Measurements from ENCODE around the gene PABPN1. TPM values are rescaled to one million over a fixed set of nuclear protein-coding genes. Genes with fewer than 3 reads are reported as not detected.

PABPN1 gene
- total and polyA plus RNA-seq, 9 of the 15 experiments (the other 6 are each of a cell fraction or from before 2014, with no cell fraction given) = 32.6 to 388 (median 178) TPM

- TF ChIP-seq DIDO1 (tag; IDR thresholded peaks at IDR 0.05; ENCODE audit: low read depth) (peak; percentile 63; the same call in 1 of the 2 replicates), MXI1 (IDR thresholded peaks at IDR 0.05; ENCODE audit: low read depth, low read length) (no peak), TFAP4 (CRISPR knock-in tag; IDR thresholded peaks at IDR 0.05; ENCODE audit: borderline replicate concordance) (peak; percentile 89; the same call in 1 of the 2 replicates), MITF (IDR thresholded peaks at IDR 0.05) (0 out of 2 replicates have a peak, but pooled peaks have one; percentile 61), CBX8 (IDR thresholded peaks at IDR 0.05; ENCODE audit: borderline replicate concordance, extremely low read depth, low read depth, low read length, poor library complexity, severe bottlenecking) (no peak), DMBX1 (CRISPR knock-in tag; IDR thresholded peaks at IDR 0.05; ENCODE audit: borderline replicate concordance) (no peak), EGR1 (conservative IDR thresholded peaks at IDR 0.05) (0 out of 2 replicates have a peak, but pooled peaks have one; percentile 2), PHF8 (IDR thresholded peaks at IDR 0.05; ENCODE audit: borderline replicate concordance, low read length) (peak; percentile 74), TCF3 (CRISPR knock-in tag; IDR thresholded peaks at IDR 0.05) (no peak), HBP1 (CRISPR knock-in tag; IDR thresholded peaks at IDR 0.05) (peak; percentile 7; the same call in 1 of the 2 replicates), CAMTA2 (CRISPR knock-in tag; conservative IDR thresholded peaks at IDR 0.05) (no peak), IRF1 (CRISPR knock-in tag; IDR thresholded peaks at IDR 0.05; ENCODE audit: borderline replicate concordance) (no peak), SRSF9 (IDR thresholded peaks at IDR 0.05; ENCODE audit: borderline replicate concordance, low read depth, low read length) (no peak), FOXM1 (IDR thresholded peaks at IDR 0.05; ENCODE audit: low read depth) (peak; percentile 55), FOXM1 (CRISPR knock-in tag; IDR thresholded peaks at IDR 0.05; ENCODE audit: low read depth) (no peak), LCOR (CRISPR knock-in tag; IDR thresholded peaks at IDR 0.05) (peak; percentile 89), ZNF445 (CRISPR knock-in tag; IDR thresholded peaks at IDR 0.05; ENCODE audit: low read depth) (no peak), CCAR2 (IDR thresholded peaks at IDR 0.05; ENCODE audit: low read depth, low read length) (no peak)
Measured at GRCh38 chr14:23320584-23321571, at the start of gene PABPN1 (continued).

Data from K562 (cell line).